Gastroesophageal sphincter (tissue), 3 donors: ENCODE results near the gene GLS2.

Experiments used
- CTCF ChIP-seq, 4 experiments: fragments of 200-600 bp in 2 of 4; fragments of 450-650 bp in 2 of 4; sonication (generic) in 1 of 4; IDR thresholded peaks; one replicate each; pipeline ENCODE4 v1.5.1; 2017 to 2019; ENCODE audit warnings: antibody characterized with exemption in 4 of 4, mild to moderate bottlenecking in 2 of 4, moderate library complexity in 2 of 4
- POLR2A ChIP-seq, 2 donors: fragments of 450-650 bp; IDR thresholded peaks; one replicate each; pipeline ENCODE4 v1.6.1; 2017; ENCODE audit warnings: antibody characterized with exemption in 2 of 2, mild to moderate bottlenecking in 2 of 2, moderate library complexity in 1 of 2

DNA sequence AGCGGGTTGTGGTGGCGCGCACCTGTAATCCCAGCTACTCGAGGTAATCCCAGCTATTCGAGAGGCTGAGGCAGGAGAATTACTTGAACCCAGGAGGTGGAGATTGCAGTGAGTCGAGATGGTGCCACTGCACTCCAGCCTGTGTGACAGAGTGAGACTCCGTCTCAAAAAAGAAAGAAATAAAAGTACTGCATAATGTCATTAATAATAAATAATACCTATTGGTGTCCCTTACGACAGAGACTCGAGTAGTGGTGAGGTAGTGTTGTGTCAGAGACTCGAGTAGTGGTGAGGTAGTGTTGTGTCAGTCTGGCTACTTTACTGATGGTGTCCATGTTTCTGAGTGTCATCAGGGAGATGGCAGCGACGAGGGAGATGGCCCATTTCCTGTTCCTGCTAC is 1.3 kb downstream of the GLS2 start:
- TF ChIP-seq CTCF (IDR thresholded peaks at IDR 0.05) (no peak), POLR2A (IDR thresholded peaks at IDR 0.05) (no peak)
